ENCODE measurements around the gene NHSL2.

DNA sequence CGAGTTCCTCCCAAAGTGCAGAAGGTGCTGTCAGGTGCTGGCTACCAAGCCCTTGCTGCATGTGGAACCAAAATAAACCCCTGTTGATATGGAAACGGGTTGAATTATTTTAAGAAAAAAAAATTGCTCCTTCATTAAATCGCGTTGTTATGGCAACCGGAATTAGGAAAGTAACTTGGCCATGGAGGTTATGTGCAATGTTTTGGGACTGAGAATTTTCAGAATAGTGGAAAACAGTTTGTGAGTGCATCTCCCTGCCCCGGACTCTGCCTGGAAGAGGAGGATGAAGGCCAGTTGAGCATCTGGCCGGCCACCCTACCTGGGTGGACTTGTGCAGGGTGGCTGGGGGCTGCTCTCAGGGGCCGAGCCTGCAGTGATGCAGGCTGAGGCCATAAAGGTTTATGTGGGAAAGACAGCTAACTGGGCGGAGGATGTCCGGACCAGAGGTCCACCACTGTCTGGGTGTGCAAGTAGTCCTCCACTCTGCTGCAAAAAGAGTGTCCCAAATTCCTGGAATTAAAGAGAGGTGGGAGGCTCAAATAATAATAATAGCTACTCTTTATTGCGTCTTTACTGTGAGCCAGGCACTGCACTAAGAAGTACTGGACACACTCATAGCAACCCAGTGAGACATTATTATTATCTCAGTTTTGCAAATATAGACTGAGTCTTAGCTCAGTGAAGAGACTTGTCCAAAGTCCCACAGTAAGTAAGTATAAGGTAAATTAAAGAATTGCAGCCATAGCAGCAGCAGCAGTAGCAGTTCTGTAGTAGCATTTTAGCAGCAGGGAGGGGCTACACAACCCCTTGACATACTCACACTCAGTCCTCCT is 200.4 kb downstream of the NHSL2 start:
- TF ChIP-seq CTCF (IDR thresholded peaks at IDR 0.05) (no peak), POLR2A (IDR thresholded peaks at IDR 0.05) (no peak), POLR2AphosphoS5 (IDR thresholded peaks at IDR 0.05) (no peak)
